NT2/D1 (cell line): ENCODE data around the gene PNPLA7.
"Not testable (repeated sequence)": the region's sequence is repeated elsewhere in the genome, so short reads cannot be mapped to it uniquely, and the experiment has no call there.

ENCODE experiments used
- DNase-seq: peaks from one replicate; pipeline ENCODE4 v3.0.0-alpha.2; 2011; ENCODE audit warnings: low read depth, low spot score
- H3K27me3 ChIP-seq: 2 replicates; pipeline ENCODE4 v1.6.0; 2011; ENCODE audit warnings: mild to moderate bottlenecking; ENCODE audit not compliant: insufficient read length, insufficient read depth
- H3K36me3 ChIP-seq: 2 replicates; pipeline ENCODE4 v1.6.1; 2011; ENCODE audit warnings: mild to moderate bottlenecking, low read length, mixed read lengths; ENCODE audit not compliant: insufficient read depth, insufficient read length
- H3K4me1 ChIP-seq: 2 replicates; pipeline ENCODE4 v1.5.1; 2011; ENCODE audit not compliant: insufficient read depth, insufficient read length
- H3K4me3 ChIP-seq: 2 replicates; pipeline ENCODE4 v1.5.1; 2011; ENCODE audit warnings: low read depth; ENCODE audit not compliant: insufficient read length
- H3K9ac ChIP-seq: 2 replicates; pipeline ENCODE4 v1.6.0; 2011; ENCODE audit warnings: low read depth; ENCODE audit not compliant: insufficient read length
- H3K9me3 ChIP-seq: 2 replicates; pipeline ENCODE4 v1.5.1; 2011; ENCODE audit warnings: mild to moderate bottlenecking, low read length; ENCODE audit not compliant: insufficient read depth
- SUZ12 ChIP-seq: IDR thresholded peaks from 2 replicates; pipeline ENCODE4 v1.6.1; 2011; ENCODE audit not compliant: insufficient read length, insufficient read depth; ENCODE audit errors: extremely low read depth
- YY1 ChIP-seq: IDR thresholded peaks from 2 replicates; pipeline ENCODE4 v1.6.1; 2011; ENCODE audit not compliant: insufficient read length, insufficient read depth
- ZNF274 ChIP-seq: IDR thresholded peaks from 2 replicates; pipeline ENCODE4 v1.6.1; 2011; ENCODE audit warnings: mild to moderate bottlenecking, low read depth, low read length

Gene PNPLA7

DNA sequence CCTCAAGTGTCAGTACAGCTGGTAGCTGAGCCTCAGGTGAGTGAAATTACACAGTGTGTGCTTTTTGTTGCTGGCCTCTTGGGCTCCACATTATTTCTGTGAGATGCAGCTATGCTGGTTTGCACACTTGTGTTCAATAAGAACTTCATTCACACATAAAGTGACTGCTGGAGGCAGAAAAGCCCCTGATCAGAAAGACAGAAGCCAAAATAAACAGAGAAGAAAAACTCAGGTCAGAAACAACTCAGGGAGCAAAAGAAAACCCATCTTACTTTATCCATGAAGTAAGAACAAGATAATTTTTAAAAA is 15.1 kb downstream of the PNPLA7 start:
- Histone ChIP-seq H3K4me3 (no peak overlapping the region), H3K27me3 (no peaks in the 10 kb centered on the region), H3K9ac (no peak overlapping the region), H3K4me1 (no peaks in the 10 kb centered on the region), H3K9me3 (peaks cover 17% of the 10 kb centered on the region; the same call in 1 of the 2 replicates), H3K36me3 (no peaks in the 10 kb centered on the region)
- TF ChIP-seq YY1 (no peak), ZNF274 (no peak), SUZ12 (no peak)
- no peak for DNase-seq

DNA sequence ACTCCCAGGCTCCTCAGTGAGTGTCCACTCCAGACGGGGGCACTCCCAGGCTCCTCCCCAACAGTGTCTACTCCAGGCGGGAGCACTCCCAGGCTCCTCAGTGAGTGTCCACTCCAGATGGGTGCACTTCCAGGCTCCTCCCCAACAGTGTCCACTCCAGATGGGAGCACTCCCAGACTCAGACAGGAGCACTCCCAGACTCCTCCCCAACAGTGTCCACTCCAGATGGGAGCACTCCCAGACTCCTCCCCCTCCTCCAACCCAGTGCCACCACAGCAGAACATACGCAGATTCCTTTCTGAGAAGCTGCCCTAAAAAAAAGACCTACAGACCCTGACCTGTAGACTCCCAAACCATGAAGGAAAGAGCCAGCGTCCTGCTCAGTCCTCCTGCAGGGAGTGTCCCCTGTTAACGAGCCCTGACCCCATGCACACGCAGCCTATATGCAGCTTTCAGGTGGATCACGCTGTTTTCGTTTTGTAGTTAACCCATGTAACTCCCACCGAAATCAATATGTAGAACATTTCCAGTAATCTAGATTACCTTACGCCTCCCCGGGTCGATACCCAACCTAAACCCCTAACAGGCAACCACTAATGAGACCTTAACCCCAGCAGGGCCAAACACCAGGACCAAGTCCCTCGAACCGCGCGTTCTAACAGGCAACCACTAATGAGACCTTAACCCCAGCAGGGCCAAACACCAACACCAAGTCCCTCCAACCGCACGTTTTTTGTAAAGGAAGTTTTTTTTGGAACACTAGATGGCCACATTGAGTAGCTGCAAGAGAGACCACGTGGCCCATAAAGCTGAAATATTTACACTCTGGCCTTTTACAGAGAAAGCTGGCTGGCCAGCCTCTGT is 15.7 kb downstream of the PNPLA7 start:
- TF ChIP-seq SUZ12 (no peak), ZNF274 (no peak), YY1 (no peak)
- peak; percentile 50 for DNase-seq
- Histone ChIP-seq H3K4me1 (no peaks in the 10 kb centered on the region), H3K9me3 (peaks cover 17% of the 10 kb centered on the region; the same call in 1 of the 2 replicates), H3K4me3 (no peak overlapping the region), H3K27me3 (no peaks in the 10 kb centered on the region), H3K36me3 (no peaks in the 10 kb centered on the region), H3K9ac (peak overlapping the region; percentile 7)

- H3K27me3 ChIP-seq, H3K9ac ChIP-seq, H3K4me3 ChIP-seq, DNase-seq, H3K4me1 ChIP-seq, H3K36me3 ChIP-seq: not testable (repeated sequence)
- H3K9me3 ChIP-seq, result peaks cover 17% of the 10 kb centered on the region; the same call in 1 of the 2 replicates
Observed at GRCh38 chr9:137532891-137533468, 17.2 kb downstream of the PNPLA7 start.

DNA sequence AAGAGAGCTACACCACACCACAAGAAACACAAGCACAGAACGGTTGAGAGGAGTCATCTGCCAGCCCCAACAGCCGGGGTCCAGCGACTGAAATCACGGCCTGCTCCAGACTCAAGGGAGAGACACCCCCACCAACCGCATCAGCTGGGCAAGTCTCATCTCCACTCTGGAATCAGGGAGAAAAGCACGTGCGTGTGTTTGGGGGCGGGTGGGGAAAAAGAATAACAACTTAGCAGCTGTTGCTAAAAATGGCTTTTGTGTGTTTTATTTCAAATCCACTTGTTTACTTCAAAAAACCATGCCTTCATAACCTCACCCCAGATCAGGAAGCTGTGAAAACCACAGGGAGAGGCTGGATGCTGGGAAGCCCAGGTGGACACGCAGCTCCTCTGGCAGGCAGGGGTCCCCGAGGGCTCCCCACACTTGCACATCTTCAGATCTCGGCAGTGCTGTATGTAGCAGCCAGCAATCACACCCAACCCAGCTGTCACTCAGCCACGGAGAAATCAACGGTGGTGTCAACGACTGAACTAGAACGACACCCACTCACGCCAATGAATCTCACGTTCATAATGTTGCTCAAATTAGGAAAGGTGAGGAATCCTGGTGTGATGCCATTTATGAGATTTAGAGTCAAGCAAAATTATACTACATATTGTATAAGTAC is 19.0 kb downstream of the PNPLA7 start:
- no peak overlapping the region for H3K9ac ChIP-seq
- H3K9me3 ChIP-seq, result peaks cover 10% of the 10 kb centered on the region; the same call in 1 of the 2 replicates
- DNase-seq, result no peak
- no peaks in the 10 kb centered on the region for H3K4me1 ChIP-seq
- TF ChIP-seq ZNF274 (no peak), SUZ12 (no peak), YY1 (no peak)
- no peaks in the 10 kb centered on the region for H3K27me3 ChIP-seq
- H3K4me3 ChIP-seq, result no peak overlapping the region
- no peaks in the 10 kb centered on the region for H3K36me3 ChIP-seq

DNA sequence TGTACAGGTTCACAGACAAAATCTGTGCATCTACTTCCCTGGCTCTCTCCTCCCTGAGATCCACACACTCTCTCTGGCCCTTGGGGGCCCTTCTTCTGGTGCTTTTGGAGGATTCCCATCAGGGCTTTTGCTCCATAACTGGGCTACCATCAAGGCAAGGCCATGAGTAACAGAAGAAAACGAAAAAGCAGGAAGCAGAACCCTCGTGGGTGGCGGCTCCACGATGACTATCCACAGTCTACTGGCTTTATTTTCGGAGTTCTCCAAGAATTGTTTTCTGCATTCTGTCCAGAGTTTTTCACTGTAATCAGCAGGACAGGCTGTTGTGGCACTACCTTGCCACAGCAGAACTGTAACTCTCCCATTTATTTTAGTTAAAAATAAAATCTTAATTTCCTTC is 19.9 kb downstream of the PNPLA7 start:
- Histone ChIP-seq H3K36me3 (no peaks in the 10 kb centered on the region), H3K9ac (no peak overlapping the region), H3K9me3 (peaks cover 9% of the 10 kb centered on the region; the same call in 1 of the 2 replicates), H3K27me3 (no peaks in the 10 kb centered on the region), H3K4me1 (no peaks in the 10 kb centered on the region), H3K4me3 (no peak overlapping the region)
- DNase-seq, result no peak
- TF ChIP-seq SUZ12 (no peak), ZNF274 (no peak), YY1 (no peak)

DNA sequence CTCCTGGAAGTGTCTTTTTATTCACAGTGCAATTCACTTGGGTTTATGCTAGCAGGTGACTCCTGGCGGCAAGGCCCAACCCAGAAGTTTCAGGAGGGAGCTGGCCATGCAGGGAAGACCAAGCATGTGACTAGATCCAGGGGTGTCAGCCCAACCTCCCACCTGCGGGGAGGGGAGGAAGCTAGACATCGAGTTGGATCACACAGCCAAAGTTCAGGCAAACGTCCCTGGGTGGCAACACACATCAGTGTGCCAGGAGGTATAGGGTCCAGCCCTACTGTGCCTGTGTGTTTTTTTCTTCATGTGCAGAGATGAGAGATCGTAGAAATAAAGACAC is 25.3 kb downstream of the PNPLA7 start:
- Histone ChIP-seq H3K27me3 (no peaks in the 10 kb centered on the region), H3K4me3 (no peak overlapping the region), H3K9ac (no peak overlapping the region), H3K36me3 (no peaks in the 10 kb centered on the region), H3K9me3 (no peaks in the 10 kb centered on the region; the same call in 1 of the 2 replicates), H3K4me1 (no peaks in the 10 kb centered on the region)
- no peak for DNase-seq
- TF ChIP-seq ZNF274, result no peak
- no peak for TF ChIP-seq YY1
- TF ChIP-seq SUZ12, result no peak

DNA sequence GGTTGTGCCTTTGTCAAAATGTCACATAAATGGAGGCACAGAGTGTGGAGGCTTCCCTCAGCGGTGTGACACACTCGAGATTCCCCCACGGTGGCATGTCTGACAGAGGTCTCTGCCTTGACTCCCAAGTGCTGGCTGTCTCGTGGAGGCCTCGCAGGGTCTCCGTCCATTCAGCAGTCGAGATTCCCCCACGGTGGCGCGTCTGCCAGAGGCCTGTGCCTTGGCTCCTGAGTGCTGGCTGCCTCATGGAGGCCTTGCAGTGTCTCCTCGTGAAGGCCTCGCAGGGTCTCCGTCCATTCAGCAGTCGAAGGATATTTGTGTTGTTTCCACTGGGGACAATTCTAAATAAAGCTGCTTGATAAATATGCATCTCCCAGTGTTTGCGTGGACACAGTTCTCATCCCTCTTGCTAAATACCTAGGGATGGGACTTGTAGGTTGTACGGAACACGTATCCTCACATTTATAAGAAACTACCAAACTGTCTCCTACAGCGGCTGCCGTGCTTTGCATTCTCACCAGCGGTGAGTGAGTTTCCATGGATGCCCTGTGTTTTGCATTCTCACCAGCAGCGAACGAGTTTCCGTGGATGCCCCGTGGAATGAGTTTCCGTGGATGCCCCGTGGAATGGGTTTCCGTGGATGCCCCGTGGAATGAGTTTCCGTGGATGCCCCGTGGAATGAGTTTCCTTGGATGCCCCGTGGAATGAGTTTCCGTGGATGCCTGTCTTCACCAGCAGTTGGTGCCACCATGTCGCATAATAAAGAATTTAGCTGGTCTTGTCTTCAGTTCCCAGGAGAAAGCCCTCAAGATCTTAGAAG is 25.8 kb downstream of the PNPLA7 start:
- Histone ChIP-seq H3K9ac (no peak overlapping the region), H3K36me3 (no peaks in the 10 kb centered on the region), H3K27me3 (no peaks in the 10 kb centered on the region), H3K4me3 (no peak overlapping the region), H3K9me3 (no peaks in the 10 kb centered on the region; the same call in 1 of the 2 replicates), H3K4me1 (no peaks in the 10 kb centered on the region)
- no peak for DNase-seq
- no peak for TF ChIP-seq YY1
- TF ChIP-seq SUZ12, result no peak
